Measurements from ENCODE around the gene TNFSF12. TPM values are rescaled to one million over a fixed set of nuclear protein-coding genes. Genes with fewer than 3 reads are reported as not detected.

The TNFSF12 gene
- total RNA-seq, 1 donor from 2014 or later: 3.4 TPM

- H3K4me1 Mint-ChIP-seq (ENCODE audit: low read depth, unreplicated experiment): peaks cover 56% of the 10 kb centered on the region
- Histone ChIP-seq H3K4me1 (ENCODE audit: insufficient read depth, low read length) (peaks cover 40% of the 10 kb centered on the region), H3K4me2 (ENCODE audit: low read length) (peak overlapping the region; percentile 6), H4K20me1 (ENCODE audit: insufficient read depth, low read length) (peaks cover 79% of the 10 kb centered on the region), H3K9ac (ENCODE audit: low read length) (peak overlapping the region; percentile 19), H3K4me3 (ENCODE audit: insufficient read depth, low read depth, low read length) (no peak overlapping the region), H3K79me2 (ENCODE audit: insufficient read depth, low read length) (peaks cover 76% of the 10 kb centered on the region), H3K27ac (ENCODE audit: low read depth, low read length) (no peak overlapping the region), H2AFZ (ENCODE audit: low read depth, low read length) (no peak overlapping the region), H3K9me3 (ENCODE audit: insufficient read depth, low read depth, low read length) (no peaks in the 10 kb centered on the region), H3K36me3 (ENCODE audit: insufficient read depth, low read length) (peaks cover 51% of the 10 kb centered on the region), H3K27me3 (ENCODE audit: insufficient read depth, low read length) (no peaks in the 10 kb centered on the region)
- H3K9me3 Mint-ChIP-seq (ENCODE audit: unreplicated experiment): no peaks in the 10 kb centered on the region
- peak overlapping the region; percentile 97 for H3K4me3 Mint-ChIP-seq (ENCODE audit: unreplicated experiment)
- FAIRE-seq (no peak), DNase-seq (ENCODE audit: low read depth) (no peak)
- H3K27ac Mint-ChIP-seq (ENCODE audit: unreplicated experiment): peak overlapping the region; percentile 83
- H3K36me3 Mint-ChIP-seq (ENCODE audit: low read depth, unreplicated experiment): peaks cover 48% of the 10 kb centered on the region
- H3K27me3 Mint-ChIP-seq (ENCODE audit: low read depth, unreplicated experiment): no peaks in the 10 kb centered on the region
- no peak for TF ChIP-seq EZH2 (IDR thresholded peaks at IDR 0.05; ENCODE audit: insufficient read depth, low read length)
- TF ChIP-seq, protein P1, sequence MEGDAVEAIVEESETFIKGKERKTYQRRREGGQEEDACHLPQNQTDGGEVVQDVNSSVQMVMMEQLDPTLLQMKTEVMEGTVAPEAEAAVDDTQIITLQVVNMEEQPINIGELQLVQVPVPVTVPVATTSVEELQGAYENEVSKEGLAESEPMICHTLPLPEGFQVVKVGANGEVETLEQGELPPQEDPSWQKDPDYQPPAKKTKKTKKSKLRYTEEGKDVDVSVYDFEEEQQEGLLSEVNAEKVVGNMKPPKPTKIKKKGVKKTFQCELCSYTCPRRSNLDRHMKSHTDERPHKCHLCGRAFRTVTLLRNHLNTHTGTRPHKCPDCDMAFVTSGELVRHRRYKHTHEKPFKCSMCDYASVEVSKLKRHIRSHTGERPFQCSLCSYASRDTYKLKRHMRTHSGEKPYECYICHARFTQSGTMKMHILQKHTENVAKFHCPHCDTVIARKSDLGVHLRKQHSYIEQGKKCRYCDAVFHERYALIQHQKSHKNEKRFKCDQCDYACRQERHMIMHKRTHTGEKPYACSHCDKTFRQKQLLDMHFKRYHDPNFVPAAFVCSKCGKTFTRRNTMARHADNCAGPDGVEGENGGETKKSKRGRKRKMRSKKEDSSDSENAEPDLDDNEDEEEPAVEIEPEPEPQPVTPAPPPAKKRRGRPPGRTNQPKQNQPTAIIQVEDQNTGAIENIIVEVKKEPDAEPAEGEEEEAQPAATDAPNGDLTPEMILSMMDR (IDR thresholded peaks at IDR 0.05; ENCODE audit: insufficient read depth, low read depth, low read length): no peak
Measured at GRCh38 chr17:7577327-7578199, 28.7 kb downstream of the TNFSF12 start.

- Mint-ChIP-seq H3K36me3 (ENCODE audit: low read depth, unreplicated experiment) (peaks cover 46% of the 10 kb centered on the region), H3K9me3 (ENCODE audit: unreplicated experiment) (no peaks in the 10 kb centered on the region), H3K4me1 (ENCODE audit: low read depth, unreplicated experiment) (peaks cover 57% of the 10 kb centered on the region), H3K4me3 (ENCODE audit: unreplicated experiment) (peak within 1 kb of the TSS; percentile 47), H3K27ac (ENCODE audit: unreplicated experiment) (peak within 1 kb of the TSS; percentile 83), H3K27me3 (ENCODE audit: low read depth, unreplicated experiment) (no peaks in the 10 kb centered on the region)
- TF ChIP-seq, protein P1 (IDR thresholded peaks at IDR 0.05; ENCODE audit: insufficient read depth, low read depth, low read length): no peak
- TF ChIP-seq EZH2 (IDR thresholded peaks at IDR 0.05; ENCODE audit: insufficient read depth, low read length): no peak
- Histone ChIP-seq H3K9ac (ENCODE audit: low read length) (peak within 1 kb of the TSS; percentile 57), H3K27ac (ENCODE audit: low read depth, low read length) (peak within 1 kb of the TSS; percentile 60), H3K27me3 (ENCODE audit: insufficient read depth, low read length) (no peaks in the 10 kb centered on the region), H3K4me2 (ENCODE audit: low read length) (peak within 1 kb of the TSS; percentile 61), H4K20me1 (ENCODE audit: insufficient read depth, low read length) (peaks cover 64% of the 10 kb centered on the region), H3K9me3 (ENCODE audit: insufficient read depth, low read depth, low read length) (no peaks in the 10 kb centered on the region), H3K79me2 (ENCODE audit: insufficient read depth, low read length) (peaks cover 69% of the 10 kb centered on the region), H3K4me1 (ENCODE audit: insufficient read depth, low read length) (peaks cover 50% of the 10 kb centered on the region), H3K36me3 (ENCODE audit: insufficient read depth, low read length) (peaks cover 46% of the 10 kb centered on the region), H2AFZ (ENCODE audit: low read depth, low read length) (no peak within 1 kb of the TSS), H3K4me3 (ENCODE audit: insufficient read depth, low read depth, low read length) (no peak within 1 kb of the TSS)
- FAIRE-seq: peak; percentile 23
- peak; percentile 79 for DNase-seq (ENCODE audit: low read depth)
Measured at GRCh38 chr17:7579001-7579833, 30.4 kb downstream of the TNFSF12 start, which contains the start of gene CD68. Gene CD68 (plus strand): TSS chr17:7579638. CDS start chr17:7579678, 40 bp downstream.
